ENCODE results near the gene CAMTA1. TPM values are rescaled to one million over a fixed set of nuclear protein-coding genes. Genes with fewer than 3 reads are reported as not detected.
A peak's percentile ranks its signal among the peaks of the same experiment; 100 is the strongest.
"Not testable (repeated sequence)": the region's sequence is repeated elsewhere in the genome, so short reads cannot be mapped to it uniquely, and the experiment has no call there.

The CAMTA1 gene
- total and polyA plus RNA-seq, 12 donors = 123 to 265 (median 142) TPM

DNA sequence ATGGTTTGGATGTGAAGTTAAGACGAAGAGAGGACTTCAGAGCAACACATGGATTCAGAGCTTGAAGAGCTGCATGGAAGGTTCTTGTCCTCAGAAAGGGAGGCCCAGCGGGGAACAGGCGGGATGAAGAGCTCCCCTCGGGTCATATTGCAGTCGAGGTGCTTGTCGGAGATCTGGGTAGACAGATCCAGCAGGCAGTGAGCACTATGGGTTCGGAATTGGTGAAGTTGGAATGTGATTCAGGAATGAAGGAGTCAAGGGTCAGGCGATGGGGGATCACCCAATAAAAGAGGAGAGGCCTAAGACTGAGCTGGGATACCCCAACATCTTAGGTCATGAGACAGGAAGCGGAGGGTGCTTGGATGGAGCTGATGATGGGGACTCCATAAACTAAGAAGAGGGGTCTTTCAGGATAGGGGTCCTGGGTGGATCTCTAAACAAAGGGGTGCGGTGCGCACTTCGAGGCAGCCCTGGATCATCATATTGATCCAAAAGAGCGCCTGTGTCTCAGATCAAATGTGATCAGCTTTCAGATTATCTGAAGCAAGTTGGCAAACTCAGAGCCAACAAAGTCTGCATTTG lies 809.6 kb downstream of the CAMTA1 start:
- Histone ChIP-seq H3K36me3 (no peaks in the 10 kb centered on the region), H3K27me3 (no peaks in the 10 kb centered on the region), H3K4me1 (no peaks in the 10 kb centered on the region), H3K9me3 (peaks cover 0 to 7% (median 0%) of the 10 kb centered on the region in 11 donors), H3K4me3 (no peak overlapping the region), H3K27ac (no peak overlapping the region)
- WGBS, 2 donors = 89 to 91% methylated on average over 13 of the region's 13 CpGs
- intact Hi-C loops (cut with DNase I) = no loop called here
- DNase-seq = no peak
- no peak for ATAC-seq
- TF ChIP-seq, protein P1, sequence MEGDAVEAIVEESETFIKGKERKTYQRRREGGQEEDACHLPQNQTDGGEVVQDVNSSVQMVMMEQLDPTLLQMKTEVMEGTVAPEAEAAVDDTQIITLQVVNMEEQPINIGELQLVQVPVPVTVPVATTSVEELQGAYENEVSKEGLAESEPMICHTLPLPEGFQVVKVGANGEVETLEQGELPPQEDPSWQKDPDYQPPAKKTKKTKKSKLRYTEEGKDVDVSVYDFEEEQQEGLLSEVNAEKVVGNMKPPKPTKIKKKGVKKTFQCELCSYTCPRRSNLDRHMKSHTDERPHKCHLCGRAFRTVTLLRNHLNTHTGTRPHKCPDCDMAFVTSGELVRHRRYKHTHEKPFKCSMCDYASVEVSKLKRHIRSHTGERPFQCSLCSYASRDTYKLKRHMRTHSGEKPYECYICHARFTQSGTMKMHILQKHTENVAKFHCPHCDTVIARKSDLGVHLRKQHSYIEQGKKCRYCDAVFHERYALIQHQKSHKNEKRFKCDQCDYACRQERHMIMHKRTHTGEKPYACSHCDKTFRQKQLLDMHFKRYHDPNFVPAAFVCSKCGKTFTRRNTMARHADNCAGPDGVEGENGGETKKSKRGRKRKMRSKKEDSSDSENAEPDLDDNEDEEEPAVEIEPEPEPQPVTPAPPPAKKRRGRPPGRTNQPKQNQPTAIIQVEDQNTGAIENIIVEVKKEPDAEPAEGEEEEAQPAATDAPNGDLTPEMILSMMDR (IDR thresholded peaks at IDR 0.05) = no peak

DNA sequence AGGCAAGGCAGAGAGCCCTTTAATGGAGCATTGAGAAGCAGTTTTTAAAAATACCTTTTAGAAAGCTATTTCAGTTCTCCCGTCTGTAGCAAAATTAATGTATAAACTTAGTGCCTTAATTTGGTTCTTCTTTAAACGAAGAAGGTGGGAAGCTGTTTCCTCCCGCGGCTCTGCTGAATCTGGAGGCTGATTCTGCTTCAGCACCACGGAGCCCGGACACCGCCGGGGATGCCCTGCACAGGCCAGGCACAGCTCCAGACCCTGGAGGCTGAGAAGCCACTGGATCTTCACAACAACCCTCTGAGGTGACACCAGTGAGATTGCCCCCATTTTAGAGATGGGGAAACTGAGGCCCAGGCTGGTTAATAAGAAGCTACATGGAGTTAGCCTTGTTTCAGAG lies 810.1 kb downstream of the CAMTA1 start:
- Histone ChIP-seq H3K36me3 (no peaks in the 10 kb centered on the region), H3K4me3 (no peak overlapping the region), H3K27ac (no peak overlapping the region), H3K9me3 (peaks cover 0 to 7% (median 0%) of the 10 kb centered on the region in 11 donors), H3K4me1 (no peaks in the 10 kb centered on the region), H3K27me3 (no peaks in the 10 kb centered on the region)
- TF ChIP-seq, protein P1 (IDR thresholded peaks at IDR 0.05) = no peak
- ATAC-seq (no peak), DNase-seq (no peak)
- WGBS, 2 donors = 67 to 78% methylated on average over 8 of the region's 8 CpGs
- intact Hi-C loops (cut with DNase I) = no loop called here

DNA sequence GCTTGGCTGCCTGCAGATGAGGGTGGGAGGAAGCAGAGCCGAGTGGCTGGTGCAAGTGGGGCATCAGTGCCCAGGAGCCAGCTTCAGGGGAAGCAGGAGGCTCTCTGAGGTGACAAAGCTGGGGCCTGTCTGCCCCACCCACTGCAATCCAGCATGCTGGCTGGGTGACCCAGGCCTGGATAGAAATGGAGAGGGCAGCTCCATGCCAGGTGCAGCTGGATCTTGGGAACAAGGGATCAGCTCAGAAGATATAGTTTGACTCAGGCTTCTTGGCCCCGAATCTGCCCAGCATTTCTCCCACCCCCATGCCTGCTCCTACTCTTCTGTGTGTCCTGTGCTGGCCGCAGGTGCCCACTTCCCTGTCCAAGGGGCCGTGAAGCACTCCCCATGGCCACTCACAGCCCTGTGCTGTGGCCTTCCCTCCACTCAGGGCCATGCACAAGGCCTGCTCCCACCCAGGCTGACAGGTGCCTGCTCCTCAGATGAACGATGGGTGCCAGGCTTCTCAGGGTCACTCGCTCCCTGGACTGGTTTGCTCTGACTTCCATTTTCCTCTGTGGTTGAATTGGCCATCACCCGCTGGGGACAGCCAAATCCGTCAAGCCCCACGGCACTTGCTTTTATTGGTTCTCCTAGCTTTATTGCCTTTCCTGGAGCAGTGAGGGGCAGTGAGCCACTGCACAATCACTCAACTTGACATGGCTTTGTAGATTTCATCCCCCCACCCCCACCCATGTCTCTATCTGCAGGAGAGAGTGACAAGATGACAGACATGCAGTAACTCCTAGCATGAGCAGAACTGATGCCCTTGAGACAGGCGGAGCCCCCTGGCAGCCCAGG lies 811.1 kb downstream of the CAMTA1 start:
- no peak for DNase-seq
- intact Hi-C loops (cut with DNase I) = no loop called here
- Histone ChIP-seq H3K27me3 (no peaks in the 10 kb centered on the region), H3K4me3 (no peak overlapping the region), H3K9me3 (peaks cover 0 to 7% (median 0%) of the 10 kb centered on the region in 11 donors), H3K36me3 (no peaks in the 10 kb centered on the region), H3K27ac (no peak overlapping the region), H3K4me1 (no peaks in the 10 kb centered on the region)
- 84% methylated on average over 10 of the region's 10 CpGs for WGBS, 2 donors
- TF ChIP-seq, protein P1 (IDR thresholded peaks at IDR 0.05) = no peak
- peak in 1 of 8 donors; percentile 38 for ATAC-seq

DNA sequence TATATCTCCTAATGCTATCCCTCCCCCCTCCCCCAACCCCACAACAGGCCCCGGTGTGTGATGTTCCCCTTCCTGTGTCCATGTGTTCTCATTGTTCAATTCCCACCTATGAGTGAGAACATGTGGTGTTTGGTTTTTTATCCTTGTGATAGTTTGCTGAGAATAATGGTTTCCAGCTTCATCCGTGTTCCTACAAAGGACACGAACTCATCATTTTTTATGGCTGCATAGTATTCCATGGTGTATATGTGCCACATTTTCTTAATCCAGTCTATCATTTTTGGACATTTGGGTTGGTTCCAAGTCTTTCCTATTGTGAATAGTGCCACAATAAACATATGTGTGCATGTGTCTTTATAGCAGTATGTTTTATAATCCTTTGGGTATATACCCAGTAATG lies 812.8 kb downstream of the CAMTA1 start:
- ATAC-seq, H3K4me1 ChIP-seq, DNase-seq: not testable (repeated sequence)

DNA sequence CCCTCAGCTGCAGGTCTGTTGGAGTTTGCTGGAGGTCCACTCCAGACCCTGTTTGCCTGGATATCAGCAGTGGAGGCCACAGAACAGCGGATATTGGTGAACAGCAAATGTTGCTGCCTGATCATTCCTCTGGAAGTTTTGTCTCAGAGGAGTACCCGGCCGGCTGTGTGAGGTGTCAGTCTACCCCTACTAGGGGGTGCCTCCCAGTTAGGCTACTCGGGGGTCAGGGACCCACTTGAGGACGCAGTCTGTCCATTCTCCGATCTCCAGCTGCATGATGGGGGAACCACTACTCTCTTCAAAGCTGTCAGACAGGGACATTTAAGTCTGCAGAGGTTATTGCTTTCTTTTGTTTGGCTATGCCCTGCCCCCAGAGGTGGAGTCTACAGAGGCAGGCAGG lies 819.7 kb downstream of the CAMTA1 start:
- H3K27ac ChIP-seq; intact Hi-C loops (cut with DNase I); ATAC-seq; H3K27me3 ChIP-seq; H3K4me3 ChIP-seq; DNase-seq; H3K36me3 ChIP-seq; H3K4me1 ChIP-seq; H3K9me3 ChIP-seq: not testable (repeated sequence)
- WGBS, 2 donors = 88 to 91% methylated on average over 6 of the region's 6 CpGs

More for the DNA sequence above, 812.8 kb downstream of the CAMTA1 start:
- H3K4me3 ChIP-seq; H3K36me3 ChIP-seq; H3K27me3 ChIP-seq; H3K9me3 ChIP-seq; intact Hi-C loops (cut with DNase I); H3K27ac ChIP-seq: not testable (repeated sequence)
- WGBS, 2 donors = 89 to 100% methylated on average over 2 of the region's 3 CpGs
